Hindlimb muscle (tissue), 1 donor: Measurements from ENCODE around the gene FOXO6. TPM values are rescaled to one million over a fixed set of nuclear protein-coding genes. Genes with fewer than 3 reads are reported as not detected.

ENCODE experiments used
- DNase-seq: peaks from one replicate; pipeline ENCODE4 v3.0.0-alpha.2; 2013
- polyA plus RNA-seq: library from polyadenylated mRNA; unstranded; fragments of 120-200 nt; gene quantifications from one replicate; pipeline ENCODE4 v1.2.1, GENCODE V29; 2013; ENCODE audit not compliant: insufficient read length

The FOXO6 gene
- polyA plus RNA-seq, 1 donor: 15.0 TPM

DNA sequence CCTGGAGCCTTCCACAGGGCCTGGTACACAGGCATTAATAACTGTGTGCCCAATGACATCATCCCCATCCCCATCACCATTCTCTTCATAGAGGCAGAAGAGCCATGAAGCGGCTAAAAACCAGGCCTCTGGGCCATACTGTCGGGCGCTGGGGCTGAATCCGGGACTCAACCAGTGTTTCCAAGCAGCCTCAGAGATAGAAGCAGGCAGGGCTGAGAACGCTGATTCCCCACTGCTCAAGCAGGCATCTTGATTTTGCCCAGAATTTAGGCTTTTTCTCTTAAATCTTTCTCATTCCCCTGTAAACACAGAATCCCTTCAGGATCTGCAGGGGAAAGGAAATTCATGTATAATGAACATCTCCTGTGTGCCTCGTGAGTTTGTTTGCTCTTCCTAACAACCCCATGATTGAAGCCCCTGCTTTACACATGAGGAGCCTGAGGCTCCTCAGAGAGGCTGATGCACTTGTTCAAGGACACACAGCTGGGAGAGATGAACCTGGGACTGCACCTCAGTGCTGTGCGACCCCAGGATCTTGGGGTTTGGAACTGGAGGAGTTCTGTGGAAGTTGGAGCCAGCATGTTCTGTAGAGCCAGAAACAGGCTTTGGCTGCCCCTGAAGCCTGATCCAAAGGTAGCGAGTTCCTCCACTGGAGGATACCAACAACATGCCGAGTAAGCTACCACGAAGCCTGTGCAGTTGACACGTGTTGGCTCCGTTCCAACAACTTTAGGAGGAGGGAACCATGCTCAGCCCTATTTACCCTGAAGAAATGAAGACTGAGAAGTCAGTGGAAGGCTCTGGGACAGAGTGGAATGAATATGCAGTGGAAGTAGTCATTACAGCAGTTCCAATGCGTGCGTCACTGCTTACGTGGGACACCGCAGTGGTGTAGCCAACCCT lies 67.8 kb downstream of the FOXO6 start:
- no peak for DNase-seq

DNA sequence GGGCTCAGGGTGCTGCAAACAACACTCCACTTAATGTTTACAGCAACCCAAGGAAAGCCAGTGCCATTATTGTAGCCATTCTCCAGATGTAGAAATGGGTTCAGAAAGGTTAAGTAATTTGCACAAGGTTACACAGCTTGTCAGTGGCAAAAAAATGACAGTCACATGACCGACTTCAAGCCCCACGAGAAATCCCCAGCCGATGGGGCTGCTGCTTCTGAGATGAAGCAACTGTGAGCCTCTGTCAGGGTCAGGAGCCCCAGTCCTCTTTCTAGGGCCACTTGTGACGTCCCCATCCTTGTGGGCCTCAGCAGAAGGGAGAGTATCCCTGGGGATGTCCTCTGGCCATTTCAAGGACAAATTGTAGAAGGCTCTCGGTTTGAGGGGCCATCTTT lies 68.4 kb downstream of the FOXO6 start:
- DNase-seq: no peak

DNA sequence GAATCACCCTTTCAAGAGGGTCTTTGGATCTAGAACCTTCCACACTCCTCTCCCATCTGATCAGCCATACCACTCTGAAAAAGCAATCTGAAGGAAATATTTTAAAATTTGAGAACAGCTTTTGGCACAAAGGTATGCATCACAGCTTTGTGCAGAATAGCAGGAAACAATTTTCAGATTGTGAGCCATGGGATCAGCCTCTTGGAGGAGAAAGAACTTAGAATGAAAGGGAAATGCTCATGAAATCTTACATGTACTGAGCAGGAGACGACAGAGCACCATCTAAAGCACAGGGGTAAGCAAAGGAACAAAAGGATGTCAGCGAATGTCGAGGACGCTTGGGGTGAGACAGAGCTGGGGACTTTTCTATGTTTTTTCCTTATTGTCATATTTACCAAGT lies 68.8 kb downstream of the FOXO6 start:
- no peak for DNase-seq

DNA sequence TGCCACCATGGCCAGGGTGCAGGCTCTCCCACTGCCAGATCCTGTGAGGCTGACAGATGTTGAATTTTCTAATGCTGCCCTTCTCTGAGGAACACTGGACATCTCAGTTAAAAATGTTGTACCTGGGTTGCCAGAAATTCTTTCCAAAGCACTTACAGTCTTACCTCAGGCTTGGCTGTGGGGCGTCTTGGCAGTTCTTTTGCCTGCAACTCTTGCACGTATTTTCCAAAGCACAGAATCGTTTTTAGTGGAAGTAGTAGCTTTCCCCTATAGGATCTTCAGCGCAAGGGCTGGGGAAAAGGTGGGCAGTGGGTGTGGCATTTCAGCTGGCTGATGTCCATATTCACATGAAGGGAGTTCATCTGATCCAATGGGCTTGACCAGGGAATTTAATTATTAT lies 69.3 kb downstream of the FOXO6 start:
- DNase-seq: peak; percentile 75

DNA sequence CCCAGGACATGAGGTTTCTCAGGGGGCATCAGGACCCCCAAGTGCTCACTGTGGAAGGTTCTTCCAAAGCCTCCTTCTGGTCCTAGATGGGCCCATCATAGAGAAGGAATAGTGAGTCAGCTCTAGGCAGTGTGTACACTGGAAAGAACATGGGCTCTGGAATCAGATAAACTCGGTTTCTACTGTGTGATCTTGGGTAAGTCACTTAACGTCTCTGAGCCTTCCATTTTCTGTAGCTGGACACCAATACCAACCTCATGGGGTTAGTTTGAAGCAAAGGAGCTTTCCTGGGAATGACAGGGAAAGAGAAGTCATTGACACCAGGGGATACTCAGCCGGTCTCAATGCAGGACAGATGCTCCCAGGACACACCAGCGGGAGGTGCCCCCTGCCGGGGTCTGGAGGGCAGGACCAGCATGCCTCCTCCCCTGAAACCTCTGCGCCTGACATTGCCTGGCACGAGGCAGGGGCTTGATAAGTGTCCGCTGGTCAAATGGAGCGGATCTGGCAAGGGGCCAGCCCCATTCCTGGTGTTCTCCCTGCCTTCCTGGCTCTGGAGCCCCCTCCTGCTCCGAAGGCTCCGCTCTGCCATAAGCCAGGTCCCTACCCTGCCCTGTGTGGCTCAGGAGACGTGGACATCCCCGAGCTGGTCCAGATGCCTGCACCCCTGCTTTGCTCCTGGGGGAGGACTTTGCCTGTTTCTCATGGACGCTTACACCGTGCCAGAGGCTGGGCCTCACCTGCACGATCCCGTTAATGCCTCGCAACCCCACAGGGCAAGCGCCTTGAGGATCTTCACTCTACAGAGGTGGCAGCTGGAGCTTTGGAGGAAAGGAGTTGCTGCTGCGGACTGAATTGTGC lies 70.5 kb downstream of the FOXO6 start:
- DNase-seq: no peak

Other genes with a start within 250 kb of the FOXO6 start
- 37.6 TPM for gene SCMH1, start 119.1 kb upstream of the FOXO6 start, polyA plus RNA-seq
- 0.80 TPM for gene EDN2, start 123.2 kb downstream of the FOXO6 start, polyA plus RNA-seq